ENCODE data around the gene NR1H4.
"Not testable (repeated sequence)": the region's sequence is repeated elsewhere in the genome, so short reads cannot be mapped to it uniquely, and the experiment has no call there.

NR1H4 gene

GRCh38 chr12:100473716-100474150 lies at the start of gene NR1H4:
Gene NR1H4 (plus strand): TSS chr12:100473866. CDS start chr12:100493324, 19,458 bp downstream.
- Histone ChIP-seq H3K4me3 (ENCODE audit: low read depth, low read length) (no peak within 1 kb of the TSS), H3K36me3 (replicated peaks) (no peaks in the 10 kb centered on the region), H3K27me3 (replicated peaks) (no peaks in the 10 kb centered on the region), H3K27ac (no peak within 1 kb of the TSS)
- in situ Hi-C loops (cut with HindIII; ENCODE audit: low pct_ligation_motif_present, low sequenced_read_pairs): no loop called here
- no peak for DNase-seq
- TF ChIP-seq CTCF (IDR thresholded peaks at IDR 0.05; ENCODE audit: low read depth, low read length, missing control alignments): no peak

GRCh38 chr12:100426145-100426544 lies 47.5 kb upstream of the NR1H4 start:
- TF ChIP-seq CTCF (IDR thresholded peaks at IDR 0.05; ENCODE audit: low read depth, low read length, missing control alignments): no peak
- Histone ChIP-seq H3K27me3 (replicated peaks) (no peaks in the 10 kb centered on the region), H3K27ac (no peak overlapping the region), H3K36me3 (replicated peaks) (no peaks in the 10 kb centered on the region), H3K4me3 (ENCODE audit: low read depth, low read length) (no peak overlapping the region)
- in situ Hi-C loops (cut with HindIII; ENCODE audit: low pct_ligation_motif_present, low sequenced_read_pairs): no loop called here
- no peak for DNase-seq

GRCh38 chr12:100427078-100427477 lies 46.6 kb upstream of the NR1H4 start:
- TF ChIP-seq CTCF (IDR thresholded peaks at IDR 0.05; ENCODE audit: low read depth, low read length, missing control alignments): no peak
- Histone ChIP-seq H3K27ac (no peak overlapping the region), H3K36me3 (replicated peaks) (no peaks in the 10 kb centered on the region), H3K27me3 (replicated peaks) (no peaks in the 10 kb centered on the region), H3K4me3 (ENCODE audit: low read depth, low read length) (no peak overlapping the region)
- DNase-seq: peak; percentile 67
- in situ Hi-C loops (cut with HindIII; ENCODE audit: low pct_ligation_motif_present, low sequenced_read_pairs): no loop called here

- in situ Hi-C loops (cut with HindIII; ENCODE audit: low pct_ligation_motif_present, low sequenced_read_pairs); H3K4me3 ChIP-seq (ENCODE audit: low read depth, low read length); DNase-seq; H3K36me3 ChIP-seq (replicated peaks); H3K27ac ChIP-seq; H3K27me3 ChIP-seq (replicated peaks): not testable (repeated sequence)
These were observed 43.4 kb upstream of the NR1H4 start for GRCh38 chr12:100430251-100430650.

GRCh38 chr12:100433701-100434100 lies 40.0 kb upstream of the NR1H4 start:
- in situ Hi-C loops (cut with HindIII; ENCODE audit: low pct_ligation_motif_present, low sequenced_read_pairs): no loop called here
- no peak overlapping the region for H3K4me3 ChIP-seq (ENCODE audit: low read depth, low read length)
- no peaks in the 10 kb centered on the region for H3K36me3 ChIP-seq (replicated peaks)
- TF ChIP-seq CTCF (IDR thresholded peaks at IDR 0.05; ENCODE audit: low read depth, low read length, missing control alignments): no peak
- no peaks in the 10 kb centered on the region for H3K27me3 ChIP-seq (replicated peaks)
- no peak for DNase-seq
- no peak overlapping the region for H3K27ac ChIP-seq

- H3K36me3 ChIP-seq (replicated peaks): no peaks in the 10 kb centered on the region
- no peak overlapping the region for H3K27ac ChIP-seq
- H3K27me3 ChIP-seq (replicated peaks): no peaks in the 10 kb centered on the region
- in situ Hi-C loops (cut with HindIII; ENCODE audit: low pct_ligation_motif_present, low sequenced_read_pairs): no loop called here
- no peak overlapping the region for H3K4me3 ChIP-seq (ENCODE audit: low read depth, low read length)
- no peak for DNase-seq
- no peak for TF ChIP-seq CTCF (IDR thresholded peaks at IDR 0.05; ENCODE audit: low read depth, low read length, missing control alignments)
These were observed 39.5 kb upstream of the NR1H4 start for GRCh38 chr12:100434177-100434576.
